ENCODE measurements around the gene ADAMTS3.

ADAMTS3 gene

DNA sequence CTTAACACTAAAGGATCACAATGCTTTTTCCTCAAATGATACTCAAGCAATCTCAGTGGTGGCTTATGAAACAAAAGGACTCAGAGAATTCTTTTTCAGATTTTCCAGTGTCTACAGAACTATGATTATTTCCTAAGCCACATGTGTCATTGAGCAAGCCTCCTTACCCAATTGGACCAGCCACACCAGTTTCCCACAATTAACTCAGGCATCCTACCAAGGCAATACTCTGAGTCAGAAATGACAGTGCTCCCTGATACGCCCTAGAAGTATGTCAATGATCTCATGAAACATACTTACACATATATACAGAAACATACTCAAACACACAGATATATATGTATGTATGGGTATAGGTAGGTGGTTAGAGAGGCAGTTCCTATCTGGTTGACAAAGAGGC lies 4.8 kb downstream of the ADAMTS3 start:
- Mint-ChIP-seq H3K27me3 (ENCODE audit: low read depth) (no peaks in the 10 kb centered on the region), H3K4me3 (no peak overlapping the region), H3K27ac (no peak overlapping the region), H3K36me3 (ENCODE audit: low read depth) (peaks cover 4% of the 10 kb centered on the region), H3K9me3 (no peaks in the 10 kb centered on the region), H3K4me1 (peaks cover 18% of the 10 kb centered on the region)
- TF ChIP-seq, protein P1, sequence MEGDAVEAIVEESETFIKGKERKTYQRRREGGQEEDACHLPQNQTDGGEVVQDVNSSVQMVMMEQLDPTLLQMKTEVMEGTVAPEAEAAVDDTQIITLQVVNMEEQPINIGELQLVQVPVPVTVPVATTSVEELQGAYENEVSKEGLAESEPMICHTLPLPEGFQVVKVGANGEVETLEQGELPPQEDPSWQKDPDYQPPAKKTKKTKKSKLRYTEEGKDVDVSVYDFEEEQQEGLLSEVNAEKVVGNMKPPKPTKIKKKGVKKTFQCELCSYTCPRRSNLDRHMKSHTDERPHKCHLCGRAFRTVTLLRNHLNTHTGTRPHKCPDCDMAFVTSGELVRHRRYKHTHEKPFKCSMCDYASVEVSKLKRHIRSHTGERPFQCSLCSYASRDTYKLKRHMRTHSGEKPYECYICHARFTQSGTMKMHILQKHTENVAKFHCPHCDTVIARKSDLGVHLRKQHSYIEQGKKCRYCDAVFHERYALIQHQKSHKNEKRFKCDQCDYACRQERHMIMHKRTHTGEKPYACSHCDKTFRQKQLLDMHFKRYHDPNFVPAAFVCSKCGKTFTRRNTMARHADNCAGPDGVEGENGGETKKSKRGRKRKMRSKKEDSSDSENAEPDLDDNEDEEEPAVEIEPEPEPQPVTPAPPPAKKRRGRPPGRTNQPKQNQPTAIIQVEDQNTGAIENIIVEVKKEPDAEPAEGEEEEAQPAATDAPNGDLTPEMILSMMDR (IDR thresholded peaks at IDR 0.05; ENCODE audit: unreplicated experiment in 3 of 3), result no peak

- no peak overlapping the region for H3K4me3 Mint-ChIP-seq
- H3K4me1 Mint-ChIP-seq, result peaks cover 24% of the 10 kb centered on the region
- H3K36me3 Mint-ChIP-seq (ENCODE audit: low read depth), result peaks cover 11% of the 10 kb centered on the region
- no peaks in the 10 kb centered on the region for H3K27me3 Mint-ChIP-seq (ENCODE audit: low read depth)
- peak overlapping the region in 2 of 3 experiments; percentile 38 to 54 for H3K27ac Mint-ChIP-seq
- TF ChIP-seq, protein P1 (IDR thresholded peaks at IDR 0.05; ENCODE audit: unreplicated experiment in 3 of 3), result no peak
- peaks cover 6% of the 10 kb centered on the region for H3K9me3 Mint-ChIP-seq
Observed at GRCh38 chr4:72558655-72559054, 10.4 kb downstream of the ADAMTS3 start.

GRCh38 chr4:72557021-72557420 lies 12.0 kb downstream of the ADAMTS3 start:
- Mint-ChIP-seq H3K27ac (peak overlapping the region; percentile 68 to 86 (median 86)), H3K9me3 (peaks cover 6% of the 10 kb centered on the region), H3K4me1 (peaks cover 26% of the 10 kb centered on the region), H3K36me3 (ENCODE audit: low read depth) (peaks cover 11% of the 10 kb centered on the region), H3K4me3 (peak overlapping the region in 1 of 3 experiments; percentile 0), H3K27me3 (ENCODE audit: low read depth) (no peaks in the 10 kb centered on the region)
- TF ChIP-seq, protein P1 (IDR thresholded peaks at IDR 0.05; ENCODE audit: unreplicated experiment in 3 of 3), result no peak

- TF ChIP-seq, protein P1 (IDR thresholded peaks at IDR 0.05; ENCODE audit: unreplicated experiment in 3 of 3), result no peak
- peaks cover 11% of the 10 kb centered on the region for H3K36me3 Mint-ChIP-seq (ENCODE audit: low read depth)
- H3K9me3 Mint-ChIP-seq, result peaks cover 6% of the 10 kb centered on the region
- H3K4me3 Mint-ChIP-seq, result no peak overlapping the region
- H3K27ac Mint-ChIP-seq, result peak overlapping the region in 2 of 3 experiments; percentile 2 to 86
- H3K27me3 Mint-ChIP-seq (ENCODE audit: low read depth), result no peaks in the 10 kb centered on the region
- peaks cover 26% of the 10 kb centered on the region for H3K4me1 Mint-ChIP-seq
Observed at GRCh38 chr4:72555377-72555831, 13.6 kb downstream of the ADAMTS3 start.

DNA sequence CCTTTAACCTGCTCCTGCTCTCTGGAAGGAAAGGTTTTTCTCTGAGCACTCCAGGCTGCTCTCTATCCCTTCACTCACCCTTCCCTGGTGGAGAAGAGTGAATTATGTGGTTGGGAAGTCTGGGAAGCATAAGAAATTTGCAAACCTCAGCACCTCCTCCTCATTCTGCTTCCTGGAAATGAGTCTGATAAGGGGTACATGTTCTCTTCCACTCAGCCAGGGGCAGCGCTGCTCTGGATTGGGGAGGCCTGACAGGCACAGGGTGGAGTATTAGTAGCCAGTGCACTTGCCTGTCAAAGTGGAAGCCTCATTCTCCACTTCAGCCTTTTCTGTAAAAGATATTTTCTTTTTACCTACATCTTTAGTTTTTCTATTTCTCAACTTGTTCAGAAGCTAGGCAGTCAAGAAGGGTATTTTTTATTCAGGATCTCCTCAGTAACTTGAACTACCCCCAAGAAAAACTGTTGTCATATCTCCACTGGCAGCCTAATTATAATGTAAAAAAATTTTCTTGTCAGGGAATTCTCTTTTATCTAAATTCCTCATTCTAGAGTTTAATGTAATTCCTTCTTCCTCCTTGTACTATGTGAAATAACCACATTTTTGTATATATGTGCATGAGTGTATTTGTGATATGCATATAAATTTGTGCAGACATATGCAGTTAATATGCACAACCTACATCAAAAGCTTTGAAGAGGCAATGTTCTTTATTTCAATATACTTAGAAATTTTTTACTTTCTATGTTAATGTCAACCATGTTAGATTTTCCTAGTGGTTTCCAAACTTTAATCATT lies 15.3 kb downstream of the ADAMTS3 start:
- Mint-ChIP-seq H3K4me1 (peaks cover 26% of the 10 kb centered on the region), H3K4me3 (no peak overlapping the region), H3K9me3 (peaks cover 5% of the 10 kb centered on the region), H3K27me3 (ENCODE audit: low read depth) (no peaks in the 10 kb centered on the region), H3K27ac (peak overlapping the region in 2 of 3 experiments; percentile 11 to 45), H3K36me3 (ENCODE audit: low read depth) (peaks cover 6% of the 10 kb centered on the region)
- TF ChIP-seq, protein P1 (IDR thresholded peaks at IDR 0.05; ENCODE audit: unreplicated experiment in 3 of 3), result no peak

GRCh38 chr4:72552447-72552846 lies 16.6 kb downstream of the ADAMTS3 start:
- TF ChIP-seq, protein P1 (IDR thresholded peaks at IDR 0.05; ENCODE audit: unreplicated experiment in 3 of 3), result no peak
- Mint-ChIP-seq H3K36me3 (ENCODE audit: low read depth) (peaks cover 5% of the 10 kb centered on the region), H3K27ac (peak overlapping the region in 1 of 3 experiments; percentile 27), H3K9me3 (no peaks in the 10 kb centered on the region), H3K4me3 (no peak overlapping the region), H3K27me3 (ENCODE audit: low read depth) (no peaks in the 10 kb centered on the region), H3K4me1 (peaks cover 26% of the 10 kb centered on the region)

Measured in nephron (organoid).